Limb (tissue), 2 donors: ENCODE data around the gene BATF3.
"Not testable (repeated sequence)": the region's sequence is repeated elsewhere in the genome, so short reads cannot be mapped to it uniquely, and the experiment has no call there.

Source experiments
- DNase-seq, 2 donors: peaks; one replicate each; pipeline ENCODE4 v3.0.0-alpha.2; 2016; ENCODE audit errors: extremely low spot score in 2 of 2

Gene BATF3, protein sequence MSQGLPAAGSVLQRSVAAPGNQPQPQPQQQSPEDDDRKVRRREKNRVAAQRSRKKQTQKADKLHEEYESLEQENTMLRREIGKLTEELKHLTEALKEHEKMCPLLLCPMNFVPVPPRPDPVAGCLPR

DNA sequence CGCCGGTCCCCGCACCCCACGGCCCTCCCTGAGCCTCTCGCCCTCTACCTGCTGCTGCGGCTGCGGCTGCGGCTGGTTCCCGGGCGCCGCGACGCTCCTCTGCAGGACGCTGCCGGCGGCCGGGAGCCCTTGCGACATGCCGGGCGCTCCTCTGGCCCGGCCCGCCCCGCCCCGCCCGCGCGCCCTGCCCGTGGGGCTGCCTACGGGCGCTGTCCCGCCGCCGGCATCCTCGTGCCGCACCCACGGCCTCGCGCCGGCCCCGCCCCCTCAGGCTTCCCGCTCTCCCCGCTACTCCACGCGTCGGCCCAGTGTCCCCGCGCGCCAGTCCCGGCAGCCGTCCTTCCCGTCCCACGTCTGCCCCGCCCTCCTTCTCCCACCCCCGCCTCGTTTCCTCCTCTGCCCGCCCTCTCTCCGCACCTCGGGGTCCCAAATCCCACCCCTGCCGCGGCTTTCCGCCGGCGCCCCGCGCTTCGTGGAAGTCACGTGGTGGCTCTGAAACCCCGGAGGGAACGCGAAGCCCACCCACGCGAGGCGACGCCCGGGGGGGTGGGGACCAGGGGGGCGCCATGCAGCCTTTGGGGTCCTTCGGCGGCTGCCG lies at the start of gene BATF3:
Gene BATF3 (minus strand): TSS at position 216 of the 598 bp plus-strand sequence. CDS start 78 bp downstream, at position 138.
- peak; percentile 15 to 71 for DNase-seq

DNA sequence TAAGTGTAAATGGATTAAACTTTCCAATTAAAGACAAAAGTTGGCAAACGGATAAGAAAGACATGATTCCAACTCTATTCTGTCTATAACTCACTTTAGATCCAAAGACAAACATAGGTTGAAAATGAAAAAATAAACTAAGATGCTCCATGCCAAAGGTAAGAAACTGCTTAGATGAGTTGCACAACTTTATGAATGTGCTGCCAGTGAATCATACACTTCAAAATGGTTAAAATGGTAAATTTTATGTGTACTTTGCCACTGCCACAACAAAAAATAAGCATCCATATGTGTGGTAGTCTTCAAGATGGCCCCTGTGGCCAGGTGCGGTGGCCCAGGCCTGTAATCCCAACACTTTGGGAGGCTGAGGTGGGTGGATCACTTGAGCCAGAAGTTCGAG lies 46.9 kb upstream of the BATF3 start:
- no peak for DNase-seq

DNA sequence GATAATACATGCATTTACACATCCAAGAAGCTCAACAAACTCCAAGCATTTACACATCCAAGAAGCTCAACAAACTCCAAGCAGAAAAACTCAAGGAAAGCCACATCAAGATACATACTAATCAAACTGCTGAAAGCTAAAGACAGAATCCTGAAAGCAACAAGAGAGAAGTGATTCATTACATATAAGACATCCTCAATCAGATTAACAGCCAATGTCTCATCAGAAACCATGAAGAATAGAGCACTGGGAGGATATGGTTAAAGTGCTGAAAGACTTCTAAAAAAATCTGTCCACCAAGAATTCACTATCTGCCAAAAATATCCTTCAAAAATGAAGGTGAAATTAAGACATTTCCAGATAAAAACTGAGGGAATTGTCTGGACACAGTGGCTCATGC lies 45.7 kb upstream of the BATF3 start:
- DNase-seq: no peak

DNA sequence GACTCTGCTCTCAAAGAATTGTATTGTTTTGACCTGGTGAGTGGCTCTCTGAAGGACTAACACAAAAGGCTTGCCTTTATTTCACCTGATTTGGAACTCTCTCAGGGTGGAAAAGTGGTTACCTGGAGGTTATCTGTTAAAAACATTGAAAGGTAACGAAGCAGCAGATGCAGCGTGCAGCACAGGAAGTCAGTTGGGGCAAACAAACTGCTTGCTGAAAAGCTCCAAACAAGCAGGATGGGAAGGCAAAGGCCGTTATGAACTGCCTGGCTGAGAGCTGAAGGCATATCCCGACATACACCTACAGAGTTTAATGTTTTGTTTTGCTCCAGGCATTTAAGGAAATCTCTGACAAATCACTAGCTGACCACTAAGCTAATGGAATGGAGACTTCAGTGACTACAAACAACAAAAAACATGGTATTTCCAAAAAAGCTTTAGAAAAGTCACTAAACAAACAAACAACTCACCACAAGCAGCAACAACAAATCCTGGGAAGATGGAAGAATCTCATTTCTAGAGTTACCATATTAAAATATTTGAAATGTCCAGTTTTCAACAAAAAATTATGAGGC lies 44.3 kb upstream of the BATF3 start:
- no peak for DNase-seq

DNA sequence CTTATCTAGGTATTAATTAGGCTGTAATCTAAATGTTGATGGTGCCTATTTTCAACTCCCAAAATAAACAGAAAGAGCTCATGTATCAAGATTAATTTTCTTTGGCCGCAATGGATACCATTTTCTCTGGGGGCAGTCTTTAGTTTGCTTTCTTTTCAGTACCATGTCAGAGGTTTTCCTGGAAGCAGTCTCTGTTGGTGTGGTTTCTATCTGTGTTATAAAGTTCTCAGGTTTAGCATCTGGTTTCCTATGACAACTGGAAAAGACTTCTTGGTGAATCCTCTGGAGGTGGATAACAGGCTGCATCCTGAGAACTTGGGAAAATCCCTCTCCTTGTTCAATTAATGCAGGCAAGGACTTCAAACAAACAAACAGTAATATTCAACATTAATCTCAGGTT lies 38.7 kb upstream of the BATF3 start:
- DNase-seq: no peak

DNA sequence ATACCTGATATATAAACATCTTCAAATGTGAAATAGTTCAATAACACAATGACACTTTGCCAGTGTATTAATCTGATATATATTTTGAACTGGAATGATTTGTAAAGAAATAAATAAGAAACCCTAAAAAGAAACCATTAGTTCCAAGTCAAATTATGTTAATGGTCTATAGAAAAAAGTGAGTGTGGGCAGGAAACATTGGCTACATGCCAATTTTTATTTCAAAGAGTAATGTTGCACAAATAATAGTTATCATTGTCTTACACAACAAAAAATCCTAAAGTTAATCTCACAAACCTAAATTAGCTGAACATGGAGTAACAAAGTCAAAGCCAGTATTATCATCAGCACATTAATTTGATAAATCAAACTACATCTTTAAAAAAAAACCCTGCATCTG lies 37.9 kb upstream of the BATF3 start:
- no peak for DNase-seq

DNA sequence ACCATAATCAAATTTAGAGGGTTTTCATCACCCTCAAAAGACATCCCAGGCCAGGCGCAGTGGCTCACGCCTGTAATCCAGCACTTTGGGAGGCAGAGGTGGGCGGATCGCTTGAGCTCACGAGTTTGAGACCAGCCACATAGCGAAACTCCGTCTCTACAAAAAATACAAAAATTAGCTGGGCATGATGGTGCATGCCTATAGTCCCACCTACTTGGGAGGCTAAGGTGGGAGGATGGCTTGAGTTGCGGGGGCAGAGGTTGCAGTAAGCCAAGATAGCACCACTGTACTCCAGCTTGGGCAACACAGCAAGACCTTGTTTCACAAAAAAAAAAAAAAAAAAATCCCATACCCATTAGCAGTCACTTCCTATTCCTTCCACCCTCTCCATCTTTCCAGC lies 33.5 kb upstream of the BATF3 start:
- DNase-seq: no peak

DNA sequence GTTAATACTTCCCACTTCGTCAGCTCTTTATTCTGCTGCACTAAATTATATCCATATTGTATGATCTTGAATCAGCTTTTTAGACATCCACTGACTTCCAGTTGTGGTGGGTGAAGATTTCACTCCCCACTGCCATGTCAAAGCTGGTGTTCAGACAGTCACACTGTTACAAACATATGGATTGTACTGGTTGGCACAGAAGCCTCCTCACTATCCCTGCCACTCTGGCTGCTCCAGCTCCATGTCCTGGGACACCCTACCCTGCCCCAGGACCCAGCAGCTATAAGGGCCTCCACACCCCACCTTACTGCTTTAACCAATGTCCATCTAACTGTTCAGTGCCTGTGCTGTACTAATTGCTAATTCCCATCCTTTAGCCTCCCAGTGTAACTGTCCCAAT lies 32.0 kb upstream of the BATF3 start:
- DNase-seq: no peak

DNA sequence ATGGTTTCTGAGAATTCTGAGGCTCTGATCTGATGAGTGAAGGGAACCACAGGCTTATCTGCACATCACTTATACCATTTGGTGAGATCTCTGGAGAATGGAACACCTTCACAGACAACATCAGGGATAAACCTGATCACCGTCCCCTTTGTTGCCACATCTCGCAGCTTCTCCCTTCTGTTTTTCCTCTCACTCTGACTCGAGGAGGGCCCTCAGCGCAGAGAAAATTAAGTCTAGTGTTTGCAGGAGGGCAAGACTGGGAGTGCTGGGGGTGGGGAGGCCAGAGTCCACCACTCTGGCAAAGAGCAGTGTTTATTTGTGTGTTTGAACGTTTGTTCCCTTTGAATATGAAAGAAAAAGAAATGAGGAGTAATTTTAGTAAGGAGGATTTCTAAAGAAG lies 29.0 kb upstream of the BATF3 start:
- DNase-seq: no peak

DNA sequence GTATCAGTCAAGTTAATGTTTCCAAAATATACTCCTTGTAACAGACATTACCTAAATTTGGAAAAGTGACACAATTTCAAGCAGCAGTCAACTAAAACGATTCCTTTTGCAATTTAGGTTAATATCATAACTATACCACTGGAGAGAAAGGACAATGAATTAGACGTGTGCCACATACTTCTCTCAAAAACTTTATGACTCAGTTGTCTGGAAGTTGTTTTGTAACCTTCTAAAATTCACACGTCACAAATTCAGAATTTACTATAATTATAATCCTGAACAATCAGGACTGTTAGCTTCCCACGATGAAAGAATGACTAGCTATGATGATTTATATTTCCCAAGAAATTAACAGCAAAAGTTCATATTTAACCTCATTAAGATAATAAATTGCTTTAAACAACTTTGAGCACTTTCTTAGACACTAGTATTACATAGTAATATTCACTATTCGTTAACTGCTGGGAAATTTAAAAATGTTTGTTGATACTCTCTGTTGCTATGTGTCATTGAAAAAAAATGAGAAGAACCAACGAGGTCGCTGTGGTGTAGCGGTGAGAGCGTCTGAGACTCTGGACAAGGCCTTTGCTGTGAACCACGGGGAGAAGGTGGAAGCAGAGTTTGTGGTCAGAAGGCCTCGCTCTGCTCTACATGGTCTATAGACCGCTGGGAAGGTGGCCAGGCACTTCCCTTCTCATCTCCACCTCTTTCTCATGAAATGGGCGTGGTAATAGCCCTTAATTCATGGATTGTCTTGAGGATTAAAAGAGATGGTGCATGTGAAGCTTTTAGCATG lies 27.9 kb upstream of the BATF3 start:
- no peak for DNase-seq

DNA sequence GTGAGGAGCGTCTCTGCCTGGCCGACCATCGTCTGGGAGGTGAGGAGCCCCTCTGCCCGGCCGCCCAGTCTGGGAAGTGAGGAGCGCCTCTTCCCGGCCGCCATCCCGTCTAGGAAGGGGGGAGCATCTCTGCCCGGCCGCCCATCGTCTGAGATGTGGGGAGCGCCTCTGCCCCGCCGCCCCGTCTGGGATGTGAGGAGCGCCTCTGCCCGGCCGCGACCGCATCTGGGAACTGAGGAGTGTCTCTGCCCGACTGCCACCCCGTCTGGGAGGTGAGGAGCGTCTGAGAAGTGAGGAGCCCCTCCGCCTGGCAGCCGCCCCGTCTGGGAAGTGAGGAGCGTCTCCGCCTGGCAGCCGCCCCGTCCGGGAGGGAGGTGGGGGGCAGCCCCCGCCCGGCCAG lies 25.0 kb upstream of the BATF3 start:
- not testable (repeated sequence) for DNase-seq

DNA sequence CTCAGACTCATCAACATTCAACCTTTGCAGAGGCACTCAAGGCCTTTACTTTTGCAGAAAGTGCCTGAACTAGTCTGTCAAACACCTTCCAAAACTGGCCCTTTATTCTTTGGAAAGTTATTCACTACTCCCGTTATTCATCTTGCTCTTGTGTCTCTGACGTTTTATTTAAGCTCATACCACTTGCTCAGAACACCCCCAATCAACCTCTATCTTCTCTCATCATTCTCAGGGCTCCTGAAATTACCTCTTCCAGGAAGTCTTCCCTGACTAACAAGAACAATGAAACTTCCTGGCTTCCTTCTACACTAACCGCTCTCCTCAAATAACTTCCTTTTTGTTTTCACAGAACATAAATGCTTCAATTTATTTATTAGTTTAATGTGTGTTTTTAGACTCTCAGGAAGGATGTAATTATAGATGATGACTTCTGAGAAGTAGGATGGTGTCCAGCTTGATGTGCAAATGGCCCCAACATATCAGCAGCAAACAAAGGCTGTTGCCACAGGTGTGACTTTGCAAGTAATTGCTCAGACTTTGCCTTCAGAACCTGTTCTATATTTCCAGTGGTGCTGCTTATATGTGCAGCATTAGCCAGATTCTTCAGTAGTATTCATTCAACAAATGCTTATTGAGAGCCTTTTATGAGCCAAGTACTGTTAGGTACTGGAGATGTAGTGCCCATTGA lies 22.8 kb upstream of the BATF3 start:
- no peak for DNase-seq

DNA sequence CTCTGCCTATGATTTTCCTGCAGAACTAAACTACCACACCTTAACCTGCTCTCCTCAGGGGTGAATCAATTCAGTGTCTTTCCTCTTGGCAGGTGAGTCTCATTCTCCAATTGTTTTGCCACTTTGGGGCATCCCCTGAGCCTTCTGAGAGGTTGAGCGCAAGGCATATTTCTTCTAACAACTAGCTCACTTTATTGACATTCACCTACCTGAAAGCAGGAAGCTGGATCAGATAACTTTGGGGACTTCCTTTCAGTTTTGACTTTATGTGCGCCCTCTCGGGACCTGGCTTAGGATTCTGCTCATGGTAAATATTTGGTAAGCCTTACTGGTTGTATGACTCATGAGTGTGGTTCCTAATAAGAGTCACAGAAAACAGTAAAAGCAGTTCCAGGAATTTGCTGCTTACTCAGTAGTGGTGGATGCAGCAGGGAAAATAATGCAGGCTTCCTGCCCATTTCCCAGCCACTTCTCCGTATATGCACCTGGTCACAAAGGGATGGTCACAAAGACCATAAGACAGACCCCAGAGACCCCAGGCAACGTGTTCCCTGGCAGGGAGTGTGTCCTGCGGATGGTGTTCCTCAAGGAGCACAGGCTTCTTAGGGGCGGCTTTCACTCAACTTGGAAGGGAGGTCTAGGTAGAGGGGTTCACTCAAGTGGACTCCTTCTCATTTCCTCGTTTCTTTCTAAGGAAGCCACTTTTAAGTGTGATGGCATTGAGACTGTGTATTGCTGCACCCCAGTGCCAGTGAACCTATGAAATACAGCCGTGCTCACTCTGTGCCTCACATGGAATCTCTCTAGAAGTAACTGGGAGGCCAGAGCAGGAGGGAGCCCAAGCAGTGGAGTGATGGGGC lies 22.0 kb upstream of the BATF3 start:
- no peak for DNase-seq

DNA sequence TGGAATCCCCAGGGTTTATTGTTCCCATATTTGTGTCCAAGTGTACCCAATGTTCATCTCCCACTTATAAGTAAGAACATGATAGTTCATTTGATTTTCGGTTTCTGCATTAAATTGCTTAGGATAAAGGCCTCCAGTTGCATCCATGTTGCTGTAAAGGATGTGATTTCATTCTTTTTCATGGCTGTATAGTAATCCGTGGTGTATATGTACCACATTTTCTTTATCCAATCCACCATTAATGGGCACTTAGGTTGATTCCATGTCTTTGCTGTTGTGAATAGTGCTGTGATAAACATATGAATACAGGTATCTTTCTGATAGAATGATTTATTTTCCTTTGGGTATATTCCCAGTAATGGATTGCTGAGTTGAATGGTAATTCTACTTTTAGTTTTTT lies 20.0 kb upstream of the BATF3 start:
- DNase-seq: no peak

DNA sequence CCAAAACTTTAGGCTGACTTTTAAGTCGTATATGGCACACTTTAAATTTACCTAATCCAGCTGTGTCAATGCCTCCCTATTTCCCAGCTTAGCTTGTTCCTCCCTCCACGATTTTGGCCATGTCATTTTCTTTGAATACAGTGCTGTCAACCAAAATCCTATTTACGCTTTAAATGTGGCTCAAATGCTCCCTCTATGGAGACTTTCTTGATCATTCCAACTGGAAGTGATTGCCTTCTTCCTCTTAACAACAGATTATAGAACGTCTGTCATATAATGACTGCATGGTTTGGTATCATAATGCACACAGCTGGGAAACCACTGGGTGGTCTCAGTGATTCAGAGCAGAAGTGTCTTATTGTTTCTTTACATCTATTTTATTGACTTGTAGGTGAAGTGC lies 18.9 kb upstream of the BATF3 start:
- DNase-seq: no peak

DNA sequence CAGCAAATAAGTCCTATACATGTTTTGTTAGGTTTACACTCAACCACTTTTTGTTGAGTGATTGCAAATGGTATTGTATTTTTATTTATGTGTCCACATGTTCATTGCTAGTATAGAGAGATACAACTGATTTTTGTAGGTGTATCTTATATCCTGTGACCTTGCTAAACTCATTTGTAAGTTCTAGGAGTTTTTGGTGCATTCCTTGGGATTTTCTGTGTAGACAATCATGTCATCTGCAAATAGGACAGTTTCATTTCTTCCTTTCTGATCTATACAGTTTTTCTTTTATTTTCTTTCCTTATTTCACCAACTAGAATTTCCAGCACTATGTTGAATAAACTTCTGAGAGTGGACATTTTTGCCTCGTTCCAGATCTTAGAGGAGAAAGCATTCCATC lies 16.5 kb upstream of the BATF3 start:
- no peak for DNase-seq

DNA sequence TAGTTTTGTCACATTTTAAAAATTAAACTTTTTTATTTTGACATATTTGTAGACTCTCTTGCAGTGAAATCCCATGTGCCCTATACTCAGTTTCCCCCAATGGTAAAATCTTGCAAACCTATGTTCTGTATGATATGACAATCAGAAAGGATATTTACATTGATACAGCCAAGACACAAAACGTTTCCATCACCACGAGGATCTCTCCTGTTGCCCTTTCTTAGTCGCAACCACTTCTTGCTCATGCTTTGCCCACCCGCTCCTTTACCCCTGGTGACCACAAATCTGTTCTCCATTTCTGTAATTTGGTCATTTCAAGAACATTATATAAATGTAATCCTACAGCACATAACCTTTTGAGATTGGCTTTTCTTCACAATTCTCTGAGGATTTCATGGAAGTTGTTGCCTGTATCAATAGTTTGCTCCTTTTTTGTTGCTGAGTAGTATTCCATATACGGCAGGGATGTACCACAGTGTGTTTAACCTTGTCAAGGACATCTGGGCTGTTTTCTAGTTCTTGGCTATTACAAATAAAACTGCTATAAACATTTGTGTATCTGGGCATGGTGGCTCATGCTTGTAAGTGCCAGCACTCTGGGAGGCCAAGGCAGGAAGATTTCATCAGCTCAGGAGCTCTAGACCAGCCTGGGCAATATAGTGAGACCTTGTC lies 14.0 kb upstream of the BATF3 start:
- DNase-seq: no peak

DNA sequence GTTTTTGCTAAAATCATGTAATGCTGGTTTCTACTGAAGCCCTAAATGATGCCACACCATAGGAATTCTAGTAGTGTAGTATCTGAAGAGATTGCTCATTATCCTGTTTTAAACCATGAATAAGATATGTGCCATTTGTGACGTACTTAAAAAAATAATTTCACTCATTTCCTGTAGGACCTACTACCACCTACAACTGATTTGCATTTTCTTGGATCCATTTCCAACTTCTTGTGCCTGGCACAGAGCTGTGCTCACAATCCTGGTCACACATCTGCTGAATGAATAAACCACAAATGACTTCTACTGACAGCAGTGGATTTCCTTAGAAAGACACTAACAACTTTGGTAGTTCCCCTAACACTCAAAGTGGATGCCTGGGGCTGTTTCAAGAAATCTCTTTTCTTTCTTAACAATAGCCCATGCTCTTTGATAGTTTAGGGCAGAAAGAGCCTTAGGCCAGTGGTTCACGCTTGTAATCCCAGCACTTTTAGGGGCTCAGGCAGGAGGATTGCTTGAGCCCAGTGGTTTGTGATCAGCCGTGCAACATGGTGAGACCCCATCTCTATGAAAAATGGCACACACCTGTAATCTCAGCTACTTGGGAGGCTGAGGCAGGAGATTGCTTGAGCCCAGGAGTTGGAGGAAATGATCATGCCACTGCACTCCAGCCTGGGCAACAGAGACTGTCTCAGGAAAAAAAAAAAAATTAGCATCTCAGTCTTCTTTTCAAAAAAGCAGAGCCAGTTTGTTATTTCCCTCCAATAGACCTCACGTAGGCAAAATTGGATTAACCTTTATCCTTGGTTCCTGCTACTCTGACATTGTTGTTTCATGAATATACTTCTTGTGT lies 13.0 kb upstream of the BATF3 start:
- no peak for DNase-seq

DNA sequence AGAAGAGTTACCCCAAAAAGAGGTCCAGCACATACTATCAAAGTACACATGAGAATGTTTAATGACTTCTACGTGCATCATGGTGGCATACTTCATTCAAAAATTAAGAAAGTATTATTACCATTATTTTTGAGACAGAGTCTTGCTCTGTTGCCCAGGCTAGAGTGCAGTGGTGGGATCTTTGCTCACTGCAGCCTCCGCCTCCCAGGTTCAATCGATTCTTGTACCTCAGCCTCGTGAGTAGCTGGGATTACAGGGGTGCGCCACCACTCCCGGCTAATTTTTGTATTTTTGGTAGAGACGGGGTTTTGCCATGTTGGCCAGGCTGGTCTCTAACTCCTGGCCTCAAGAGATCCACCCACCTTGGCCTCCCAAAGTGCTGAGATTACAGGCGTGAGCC lies 12.3 kb upstream of the BATF3 start:
- not testable (repeated sequence) for DNase-seq

DNA sequence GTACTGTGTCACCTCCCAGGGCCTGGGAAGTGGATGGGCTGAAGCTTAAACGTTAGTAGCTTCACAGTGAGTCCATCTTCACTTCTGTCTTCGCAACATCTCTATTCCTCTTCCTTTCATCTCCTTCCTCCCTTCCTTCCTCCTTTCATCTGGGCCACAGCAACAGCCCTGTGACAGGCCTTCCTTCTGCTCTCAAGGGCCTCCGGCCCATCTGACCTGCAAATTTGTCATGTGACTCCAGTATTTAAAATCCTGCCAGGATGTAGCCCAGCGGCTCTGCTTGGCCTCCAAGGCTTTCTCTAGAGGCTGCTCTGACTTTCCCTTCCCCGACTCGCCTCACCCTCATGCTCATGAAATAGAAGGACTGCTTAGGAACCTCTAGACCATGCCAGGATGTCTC lies 10.9 kb upstream of the BATF3 start:
- no peak for DNase-seq
